Hematopoietic multipotent progenitor cell treated with erythropoietin and hydrocortisone succinate and interleukin-3 and kit ligand, for 4 days (in vitro differentiated cells): Measurements from ENCODE around the gene BRD1.
"Not testable (repeated sequence)": the region's sequence is repeated elsewhere in the genome, so short reads cannot be mapped to it uniquely, and the experiment has no call there.

ENCODE experiments used
- DNase-seq: peaks from one replicate; pipeline ENCODE4 v3.0.0-alpha.2; 2015

Gene BRD1

DNA sequence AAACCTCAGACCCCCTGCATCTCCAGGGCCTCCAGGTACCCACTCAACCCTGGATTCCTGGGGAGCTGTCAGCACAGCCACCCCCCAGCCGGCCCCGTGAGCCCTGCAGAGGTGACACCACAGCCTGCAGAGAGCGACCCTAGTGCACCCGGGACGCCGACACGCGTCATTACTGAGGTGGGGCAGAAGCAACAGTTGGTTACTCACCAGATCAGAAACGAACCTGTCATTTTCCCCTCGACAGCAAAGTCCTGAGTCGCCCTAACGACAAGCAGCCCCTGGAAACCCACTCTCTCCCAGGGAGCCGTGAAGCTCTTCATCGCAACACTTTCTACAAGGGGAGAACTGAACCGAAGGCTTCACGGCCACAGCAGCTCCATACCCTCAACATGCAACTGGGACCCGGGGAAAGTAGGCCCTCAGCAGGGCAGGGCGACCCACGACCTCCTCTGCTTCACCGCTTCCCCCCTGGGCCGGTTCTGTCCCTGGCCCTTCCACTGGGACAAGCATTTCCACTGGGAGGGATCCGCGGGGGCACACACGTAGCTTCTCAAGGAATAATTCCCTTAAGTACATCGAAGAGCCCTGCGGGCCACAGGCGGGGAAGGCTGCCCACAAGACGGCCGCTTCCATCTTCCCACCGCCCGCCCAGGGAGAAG lies 1.6 kb downstream of the BRD1 start:
- DNase-seq, result peak; percentile 68

- no peak for DNase-seq
These were observed 2.2 kb downstream of the BRD1 start for GRCh38 chr22:49825436-49825835.

DNA sequence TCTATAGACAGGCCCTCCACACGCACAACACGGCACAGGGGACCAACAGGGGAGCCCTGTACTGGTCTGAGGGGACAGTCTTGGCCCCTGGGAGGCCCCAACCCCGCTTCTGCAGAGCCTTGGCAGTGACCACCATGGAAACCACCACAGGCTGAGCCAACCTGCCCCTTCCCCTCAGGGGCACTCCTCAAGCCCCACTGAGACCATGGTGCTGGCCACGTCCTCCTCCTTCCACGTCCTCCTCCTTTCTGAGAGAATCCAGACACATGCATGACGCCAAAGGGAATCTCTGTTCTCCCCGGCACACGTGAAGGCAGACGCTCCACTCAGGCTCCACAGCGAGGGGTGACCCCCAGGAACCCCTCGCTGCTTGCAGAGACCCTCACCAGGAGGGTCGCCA lies 2.7 kb downstream of the BRD1 start:
- DNase-seq, result no peak

DNA sequence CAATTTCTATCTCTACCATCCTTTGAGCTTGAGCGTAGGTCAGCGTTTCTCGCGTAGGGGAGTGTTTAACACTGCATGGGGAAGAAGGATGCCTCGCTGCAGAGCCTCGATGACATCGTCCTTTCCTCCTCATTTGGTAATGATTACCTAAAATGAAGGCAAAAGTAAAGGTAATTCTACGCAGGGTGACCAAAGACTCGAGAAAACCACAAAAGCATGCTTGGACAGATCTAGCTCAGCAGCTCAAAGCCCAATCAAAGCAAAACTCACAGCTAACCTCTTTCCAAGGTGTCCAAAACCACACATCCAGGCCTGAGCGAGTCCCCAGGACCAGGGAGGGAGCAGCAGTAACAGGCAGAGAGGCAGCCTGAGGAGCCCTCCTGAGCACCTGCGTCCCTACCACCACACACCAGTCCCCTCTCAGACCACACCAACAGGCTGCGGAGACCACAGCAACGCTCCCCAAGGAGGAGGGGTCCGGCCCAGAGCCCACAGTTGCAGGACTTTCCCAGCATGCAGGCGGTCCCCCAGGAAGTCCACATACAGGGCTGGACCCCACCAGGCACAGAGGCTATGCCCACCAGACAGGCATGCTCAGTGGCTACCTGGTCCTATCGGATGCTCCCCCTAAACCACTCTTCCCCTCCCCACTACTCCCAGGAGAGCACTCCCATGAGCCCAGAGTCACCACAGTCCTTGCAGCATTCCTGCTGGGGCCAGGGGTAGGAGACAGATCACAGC lies 3.3 kb downstream of the BRD1 start:
- DNase-seq, result no peak

DNA sequence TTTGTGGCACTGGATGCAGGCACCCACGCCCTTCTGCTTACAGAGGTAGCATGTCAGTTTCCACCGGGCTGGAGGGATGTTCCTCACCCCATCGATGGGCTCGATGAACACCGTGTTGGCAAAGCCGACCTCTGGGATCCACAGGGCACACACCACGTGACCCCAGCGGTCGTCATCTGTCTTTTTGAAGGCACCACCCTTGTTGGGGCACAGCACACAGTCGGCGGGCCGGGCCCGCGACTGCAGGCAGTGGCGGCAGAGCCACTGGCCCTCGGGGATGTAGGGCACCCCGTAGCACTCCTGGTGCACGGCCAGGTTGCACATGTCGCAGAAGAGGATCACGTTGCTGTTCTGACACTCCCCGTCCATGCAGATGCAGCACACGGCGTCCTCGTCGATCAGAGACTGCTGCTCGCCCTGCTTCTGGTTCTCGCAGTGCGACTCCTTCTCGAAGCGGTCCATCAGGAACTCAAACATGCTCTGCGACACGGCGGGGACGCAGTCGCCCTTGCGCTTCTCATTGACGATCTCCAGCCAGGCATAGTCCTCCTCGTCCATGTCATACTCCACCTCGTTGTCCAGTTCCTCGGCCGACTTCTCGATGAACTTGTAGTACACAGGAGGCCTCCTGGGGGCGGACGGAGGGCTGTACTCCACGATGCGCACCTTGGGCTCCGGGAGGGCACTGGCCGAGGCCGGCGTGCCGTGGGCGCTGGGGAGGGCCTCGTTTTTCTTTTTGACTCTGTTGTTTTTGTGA lies 4.2 kb downstream of the BRD1 start:
- no peak for DNase-seq

DNA sequence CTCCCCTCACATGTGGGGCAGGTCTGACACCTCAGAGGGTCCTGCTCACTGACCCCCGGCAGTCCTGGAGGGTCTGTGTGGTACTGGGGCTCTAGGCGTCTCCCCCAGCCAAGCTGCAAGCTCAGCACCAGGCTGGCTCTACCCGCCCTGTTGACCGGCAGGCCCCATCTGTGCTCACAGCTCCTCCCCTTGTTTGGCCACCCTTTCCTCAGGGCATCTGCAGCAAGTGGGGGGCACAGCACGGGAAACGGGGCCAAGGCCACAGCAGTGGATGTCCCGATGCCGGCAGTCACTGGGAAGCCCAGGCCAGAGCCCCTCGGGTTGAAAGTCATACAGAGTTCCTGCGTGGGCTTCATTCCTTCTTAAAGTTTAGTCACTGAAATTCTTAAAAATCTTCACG lies 5.9 kb downstream of the BRD1 start:
- not testable (repeated sequence) for DNase-seq

GRCh38 chr22:49820984-49821383 lies 6.7 kb downstream of the BRD1 start:
- no peak for DNase-seq

GRCh38 chr22:49817359-49817758 lies 10.3 kb downstream of the BRD1 start:
- no peak for DNase-seq

- no peak for DNase-seq
These were observed 12.0 kb downstream of the BRD1 start for GRCh38 chr22:49815641-49816091.

GRCh38 chr22:49814856-49815255 lies 12.8 kb downstream of the BRD1 start:
- DNase-seq, result no peak

DNA sequence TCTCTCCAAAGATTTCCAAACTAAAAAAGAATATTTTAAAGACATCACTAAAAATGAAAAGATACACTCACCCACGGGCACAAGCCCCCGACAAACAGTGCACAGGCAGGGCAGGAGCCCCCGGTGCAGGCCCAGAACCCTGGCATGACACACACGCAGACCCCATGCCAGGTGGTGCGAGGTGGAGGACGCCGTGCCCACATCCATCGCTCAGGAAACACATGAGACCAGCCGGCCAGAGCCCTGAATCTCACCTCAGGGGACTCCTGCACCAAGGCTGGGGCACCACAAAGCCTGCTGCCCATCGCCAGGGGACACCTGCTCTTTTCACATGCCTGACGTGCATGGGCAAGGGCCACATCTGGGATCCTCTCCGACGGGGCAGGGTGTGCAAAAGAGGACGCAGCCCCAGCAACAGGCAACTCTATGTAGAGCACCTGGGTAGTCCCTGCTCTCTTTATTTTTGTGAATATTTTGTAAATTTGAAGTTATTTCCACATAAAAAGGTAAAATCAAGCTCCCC lies 13.4 kb downstream of the BRD1 start:
- DNase-seq, result no peak

- no peak for DNase-seq
These were observed 14.8 kb downstream of the BRD1 start for GRCh38 chr22:49812838-49813237.

DNA sequence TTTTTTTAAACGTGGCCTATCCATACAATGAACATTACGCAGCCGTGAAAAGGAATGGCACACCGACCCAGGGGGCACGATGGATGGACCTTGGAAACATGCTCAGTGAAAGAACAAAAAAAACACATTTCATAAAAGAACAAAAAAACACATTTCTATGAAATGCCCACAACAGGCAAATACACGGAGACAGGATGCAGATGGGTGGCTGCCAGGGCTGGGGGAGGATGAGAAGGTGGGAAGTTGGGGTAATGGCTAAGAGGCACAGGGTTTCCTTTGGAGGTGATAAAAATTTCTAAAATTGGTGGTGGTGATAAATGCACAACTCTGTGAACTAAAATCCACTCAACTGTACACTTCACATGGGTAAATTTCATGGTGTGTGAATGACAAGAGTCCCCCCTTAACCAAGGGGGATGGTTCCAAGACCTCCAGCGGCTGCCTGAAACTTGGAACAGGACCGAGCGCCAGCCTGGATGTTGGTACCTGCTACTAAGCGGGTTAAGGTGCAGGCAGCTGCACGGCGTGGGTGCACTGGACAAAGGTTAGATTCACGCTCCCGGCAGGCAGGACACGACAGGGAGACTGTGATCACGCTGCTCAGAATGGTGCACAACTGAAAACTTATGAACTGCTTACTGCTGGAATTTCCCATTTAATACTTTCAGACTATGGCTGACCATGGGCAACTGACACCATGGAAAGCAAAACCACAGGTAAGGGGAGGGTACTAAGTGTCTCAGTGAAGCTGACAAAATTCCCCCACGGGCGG lies 16.5 kb downstream of the BRD1 start:
- DNase-seq, result peak; percentile 65

DNA sequence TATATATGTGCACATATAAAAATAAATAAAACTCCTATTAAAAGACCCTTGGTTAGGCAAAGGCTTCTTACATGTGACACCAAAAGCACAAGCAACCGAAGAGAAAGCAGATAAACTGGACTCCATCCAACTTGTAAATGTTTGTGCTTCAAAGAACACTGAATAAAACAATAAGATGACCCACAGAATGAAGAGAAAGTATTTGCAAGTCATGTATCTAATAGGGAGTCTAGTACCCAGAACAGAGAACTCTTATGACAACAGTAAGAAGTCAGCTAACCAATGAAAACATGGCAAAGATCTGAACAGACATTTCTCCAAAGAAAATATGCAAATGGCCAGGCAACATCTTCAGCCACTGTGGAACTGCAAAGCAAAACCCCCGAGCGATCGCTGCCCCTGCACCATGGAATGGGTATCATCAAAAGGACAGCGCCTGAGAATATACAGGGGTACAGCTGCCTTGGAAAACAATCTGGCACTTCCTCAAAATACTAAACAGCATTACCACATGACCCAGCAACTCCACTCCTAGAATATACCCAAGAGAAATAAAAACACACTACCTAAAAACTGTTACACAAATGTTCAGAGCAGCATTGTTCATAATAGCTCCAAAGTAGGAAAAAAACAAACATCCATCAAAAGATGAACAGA lies 17.2 kb downstream of the BRD1 start:
- peak; percentile 44 for DNase-seq

DNA sequence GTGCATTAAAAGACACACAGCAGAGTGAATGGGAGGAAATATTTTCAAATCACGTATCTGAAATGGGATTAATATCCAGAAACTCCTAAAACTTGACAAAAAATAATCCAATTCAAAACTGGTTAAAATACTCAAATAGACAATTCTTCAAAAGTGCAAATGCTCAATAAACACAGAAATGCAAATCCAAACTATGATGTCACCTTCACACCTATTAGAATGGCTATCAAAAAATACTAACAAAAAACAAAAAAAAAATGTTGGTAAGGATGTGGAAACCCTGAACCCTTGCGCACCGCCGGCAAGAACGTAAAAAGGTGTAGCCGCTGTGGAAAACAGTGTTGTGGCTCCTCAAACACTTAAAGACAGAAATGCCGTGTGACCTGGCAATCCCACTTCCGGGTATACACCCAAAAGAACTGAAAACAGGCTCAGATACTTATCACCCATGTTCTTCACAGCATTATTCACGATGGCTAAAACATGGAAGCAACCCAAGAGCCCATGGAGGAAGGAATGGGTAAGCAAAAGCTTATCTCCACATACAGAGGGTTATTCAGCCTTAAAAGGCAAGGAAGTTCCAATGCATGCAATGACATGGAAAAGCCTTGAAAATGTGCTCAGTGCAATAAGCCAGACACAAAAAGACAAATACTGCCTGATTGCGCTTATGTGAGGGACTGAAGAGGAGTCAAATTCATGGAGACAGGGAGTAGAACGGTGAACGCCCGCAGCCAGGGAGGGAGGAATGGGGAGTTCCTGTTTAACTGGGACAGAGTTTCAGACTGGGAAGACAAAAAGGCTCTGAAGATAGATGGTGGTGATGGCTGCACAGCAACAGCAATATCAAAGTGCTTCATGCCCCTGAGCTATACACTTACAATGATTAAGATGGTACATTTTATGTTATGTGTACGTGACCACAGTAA lies 19.6 kb downstream of the BRD1 start:
- peak; percentile 93 for DNase-seq

GRCh38 chr22:49807129-49807528 lies 20.5 kb downstream of the BRD1 start:
- no peak for DNase-seq

DNA sequence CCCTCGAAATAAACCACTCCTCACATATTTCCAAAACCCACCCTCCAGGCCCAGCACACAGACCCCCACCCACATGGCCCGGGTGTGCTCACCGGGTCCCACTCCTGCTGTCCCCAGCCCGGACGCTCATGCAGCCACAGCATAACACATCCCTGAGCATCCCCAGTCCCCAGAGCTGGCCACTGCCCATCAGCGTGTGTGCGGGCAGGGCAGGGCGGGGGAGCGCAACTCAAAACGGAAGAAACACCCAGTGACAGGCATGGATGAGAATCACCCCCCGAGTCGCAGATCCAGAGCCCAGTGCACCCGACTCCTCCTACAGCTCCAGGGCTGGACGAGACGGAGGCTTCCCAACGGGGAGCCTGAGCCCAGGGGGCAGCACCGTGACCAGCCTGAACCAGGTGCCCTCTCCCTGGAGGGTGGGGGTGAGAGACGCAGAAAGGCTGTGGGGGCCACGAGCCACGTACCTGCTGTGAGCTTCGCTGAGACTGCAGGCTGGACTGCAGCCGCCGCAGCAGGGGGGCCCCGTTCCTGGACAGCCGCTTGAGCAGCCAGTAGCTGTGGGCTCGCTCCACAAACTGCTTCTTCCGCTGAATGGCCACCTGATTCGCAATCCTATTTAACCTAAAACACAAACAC lies 23.8 kb downstream of the BRD1 start:
- DNase-seq, result no peak

DNA sequence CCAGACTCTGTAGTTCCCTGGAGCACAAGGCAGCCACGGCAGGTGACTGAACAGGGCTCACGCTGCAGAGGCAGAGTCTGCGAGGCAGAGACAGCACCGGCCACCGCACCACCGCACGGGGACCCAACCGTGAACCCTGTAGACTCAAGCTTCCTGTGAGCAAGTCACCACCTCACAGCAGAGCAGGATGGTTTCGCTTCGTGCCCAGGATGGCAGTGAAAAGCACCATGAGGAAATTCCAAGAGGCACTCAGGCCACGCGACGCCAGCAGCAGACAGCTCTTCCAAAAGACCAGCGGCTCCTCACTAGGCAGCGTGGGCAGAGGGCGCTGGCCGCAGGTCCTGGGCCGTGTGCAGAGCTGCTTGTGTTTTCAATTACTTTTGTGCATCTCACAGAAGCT lies 24.5 kb downstream of the BRD1 start:
- no peak for DNase-seq

- no peak for DNase-seq
These were observed 26.1 kb downstream of the BRD1 start for GRCh38 chr22:49801391-49802060.
